NK-92 (cell line): ENCODE results near the gene PPP1R11.
"Not testable (repeated sequence)": the region's sequence is repeated elsewhere in the genome, so short reads cannot be mapped to it uniquely, and the experiment has no call there.

Source experiments
- DNase-seq: peaks from one replicate; lab custom pipeline; 2025; ENCODE audit not compliant: unreplicated experiment; lab: John Stamatoyannopoulos, UW

PPP1R11 gene, protein sequence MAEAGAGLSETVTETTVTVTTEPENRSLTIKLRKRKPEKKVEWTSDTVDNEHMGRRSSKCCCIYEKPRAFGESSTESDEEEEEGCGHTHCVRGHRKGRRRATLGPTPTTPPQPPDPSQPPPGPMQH

DNA sequence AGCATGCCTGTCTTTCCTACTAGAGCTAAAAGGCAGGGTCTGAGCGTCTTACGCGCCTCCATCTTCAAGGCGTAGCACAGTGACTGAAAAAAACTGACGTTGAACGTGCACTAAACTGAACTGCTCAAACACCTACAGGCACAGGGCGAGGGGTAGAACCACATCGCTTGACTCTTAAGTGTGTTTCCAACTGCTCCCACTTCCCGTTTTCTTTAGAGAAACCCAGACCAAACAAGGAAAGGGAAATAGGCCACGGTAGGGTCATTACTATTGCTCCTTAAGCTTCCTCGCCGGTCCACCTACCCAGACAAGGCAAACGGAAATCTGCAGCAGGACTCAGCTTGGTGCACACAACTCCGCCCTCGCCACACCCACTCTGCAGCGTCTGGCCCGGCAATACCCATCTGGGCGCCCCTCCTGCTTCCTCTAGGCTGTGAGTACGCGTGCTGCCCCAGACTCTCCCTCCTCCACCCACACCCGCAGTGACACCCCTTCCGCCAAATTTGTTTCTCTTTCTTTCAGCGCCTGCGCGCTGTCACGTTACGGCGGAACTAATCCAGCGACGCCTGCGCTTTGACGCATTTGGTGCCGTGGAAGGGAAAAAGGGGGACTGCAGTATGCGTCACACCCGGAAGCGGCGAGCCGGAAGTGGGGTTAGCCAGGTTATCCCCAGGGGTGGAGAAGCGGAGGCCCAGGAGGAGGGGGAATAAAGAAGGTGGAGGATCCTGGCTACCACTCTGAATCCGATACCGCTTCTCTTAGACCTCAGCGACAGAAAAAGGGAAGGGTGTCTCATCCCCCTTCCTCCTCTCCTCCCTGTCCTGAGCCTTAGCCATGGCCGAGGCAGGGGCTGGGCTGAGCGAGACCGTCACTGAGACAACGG is at the start of gene PPP1R11:
TSS of gene PPP1R11 (plus strand) at position 622 of the 883 bp plus-strand sequence. CDS start at position 835, 213 bp downstream.
- peak; percentile 95 for DNase-seq

DNA sequence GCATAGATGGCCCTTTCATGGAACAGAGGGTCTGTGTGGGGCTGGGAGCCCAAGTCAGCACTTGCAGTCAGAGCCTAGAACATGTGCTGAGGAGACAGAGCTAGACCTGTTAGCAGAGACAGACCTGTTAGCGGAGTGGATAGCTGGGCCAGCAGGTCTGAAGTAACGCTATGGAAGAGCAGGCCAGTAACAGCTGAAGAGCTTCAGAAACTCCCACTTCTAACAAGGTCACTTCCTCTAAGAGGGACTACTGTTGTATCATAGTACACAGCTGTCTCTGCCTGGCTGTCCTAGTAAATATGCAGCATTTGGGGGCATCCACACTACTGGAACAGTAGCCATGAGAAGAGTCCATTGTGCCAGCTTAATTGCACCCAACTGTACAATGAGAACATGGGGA is 47.2 kb upstream of the PPP1R11 start:
- DNase-seq, result no peak

DNA sequence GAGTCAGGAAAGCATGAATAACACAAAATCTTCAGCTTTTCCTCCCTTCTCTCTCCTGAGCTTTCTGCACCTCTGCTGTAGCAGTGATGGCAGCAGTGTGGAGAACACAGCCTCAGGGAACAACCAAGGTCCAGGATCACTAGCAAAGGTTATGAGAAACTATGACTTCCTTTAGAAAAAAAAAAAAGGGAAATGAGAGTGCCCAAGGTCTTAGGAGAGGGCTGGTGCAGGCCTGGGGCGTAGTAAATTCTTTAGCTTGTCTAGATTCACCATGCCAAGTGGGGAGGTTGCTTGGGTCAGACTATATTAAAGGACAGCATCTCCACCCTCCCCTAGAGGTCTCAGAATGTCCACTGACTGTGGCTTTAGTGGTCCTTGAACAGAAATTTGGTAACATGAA is 46.4 kb upstream of the PPP1R11 start:
- no peak for DNase-seq

DNA sequence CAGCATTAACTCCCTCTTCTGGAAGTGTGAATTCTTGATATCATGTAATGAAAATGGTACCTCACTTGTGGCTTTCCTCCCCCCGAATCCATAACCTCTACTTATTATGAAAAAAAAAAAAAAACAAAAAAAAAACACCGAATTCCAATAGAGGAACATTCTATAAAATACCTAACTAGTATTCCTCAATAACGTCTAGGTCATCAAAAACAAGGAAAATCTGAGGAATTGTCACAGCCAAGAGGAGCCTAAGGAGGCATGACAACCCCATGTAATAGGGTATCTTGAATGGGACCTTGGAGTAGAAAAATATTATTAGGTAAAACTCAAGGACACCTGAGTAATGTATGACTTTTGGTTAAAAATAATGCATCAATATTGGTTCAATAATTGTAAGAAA is 44.8 kb upstream of the PPP1R11 start:
- no peak for DNase-seq

DNA sequence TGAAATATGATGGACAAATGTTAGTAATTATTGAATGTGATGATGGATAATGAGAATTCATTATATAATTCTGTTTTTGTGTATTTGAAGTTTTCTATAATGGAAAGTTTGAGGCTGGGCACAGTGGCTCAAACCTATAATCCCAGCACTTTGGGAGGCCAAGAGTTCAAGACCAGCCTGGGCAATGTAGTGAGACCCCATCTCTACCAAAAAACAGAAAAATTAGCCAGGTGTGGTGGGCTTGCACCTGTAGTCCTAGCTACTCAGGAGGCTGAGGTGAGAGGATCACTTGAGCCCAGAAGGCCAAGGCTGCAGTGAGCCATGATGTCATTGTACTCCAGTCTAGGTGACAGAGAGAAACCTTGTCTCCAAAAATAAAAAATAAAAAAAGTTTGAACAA is 44.3 kb upstream of the PPP1R11 start:
- not testable (repeated sequence) for DNase-seq

DNA sequence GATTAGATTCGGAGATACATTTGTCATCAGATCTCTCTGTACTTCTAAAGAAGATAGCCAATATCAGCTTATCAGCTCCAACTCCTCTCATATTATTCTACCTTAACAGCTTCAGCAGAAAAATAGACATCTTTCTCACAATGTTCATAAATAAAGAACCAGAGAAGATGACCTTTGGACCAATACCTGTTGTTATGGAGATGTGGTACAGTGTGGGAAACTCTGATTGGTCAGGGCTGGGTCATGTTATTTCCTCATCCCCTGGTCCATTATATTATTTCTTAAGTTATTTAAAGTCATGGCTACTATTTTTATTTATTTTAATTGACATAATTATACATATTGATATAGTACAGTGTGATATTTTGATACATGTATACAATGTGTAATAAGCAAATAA is 41.8 kb upstream of the PPP1R11 start:
- no peak for DNase-seq

DNA sequence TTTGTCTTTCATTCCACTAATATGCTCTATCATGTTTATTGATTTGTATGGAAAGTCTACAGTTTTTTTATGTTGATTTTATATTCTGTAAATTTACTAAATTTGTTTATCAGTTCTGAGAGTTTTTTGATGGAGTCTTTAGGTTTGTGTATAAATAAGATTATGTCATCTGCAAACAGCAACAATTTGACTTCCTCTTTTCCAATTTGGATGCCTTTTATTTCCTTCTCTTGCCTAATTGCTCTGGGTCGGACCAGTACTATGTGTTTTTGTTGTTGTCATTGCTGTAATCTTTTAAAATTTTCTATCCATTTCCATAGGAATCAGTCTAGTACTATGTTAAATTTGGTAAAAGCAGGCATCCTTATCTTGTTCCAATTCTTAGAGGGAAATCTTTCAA is 37.4 kb upstream of the PPP1R11 start:
- DNase-seq, result no peak

DNA sequence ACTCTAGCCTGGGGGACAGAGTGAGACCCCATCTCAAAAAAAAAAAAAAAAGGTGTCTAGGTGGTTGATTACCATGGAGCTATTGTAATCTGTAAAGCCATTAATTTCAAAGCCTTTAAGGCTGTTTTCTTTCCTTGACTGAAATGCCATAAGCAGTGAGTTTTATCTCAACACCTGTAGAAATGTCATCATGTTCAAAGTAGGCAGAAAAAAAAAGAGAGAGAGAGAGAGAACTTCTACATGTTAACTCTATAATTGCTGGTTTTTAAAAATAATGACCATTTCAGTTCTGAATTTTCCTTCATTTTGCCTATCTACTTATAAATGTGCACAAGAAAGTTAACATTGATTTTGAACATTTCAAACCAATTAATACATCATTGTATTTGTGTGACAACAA is 35.6 kb upstream of the PPP1R11 start:
- no peak for DNase-seq

DNA sequence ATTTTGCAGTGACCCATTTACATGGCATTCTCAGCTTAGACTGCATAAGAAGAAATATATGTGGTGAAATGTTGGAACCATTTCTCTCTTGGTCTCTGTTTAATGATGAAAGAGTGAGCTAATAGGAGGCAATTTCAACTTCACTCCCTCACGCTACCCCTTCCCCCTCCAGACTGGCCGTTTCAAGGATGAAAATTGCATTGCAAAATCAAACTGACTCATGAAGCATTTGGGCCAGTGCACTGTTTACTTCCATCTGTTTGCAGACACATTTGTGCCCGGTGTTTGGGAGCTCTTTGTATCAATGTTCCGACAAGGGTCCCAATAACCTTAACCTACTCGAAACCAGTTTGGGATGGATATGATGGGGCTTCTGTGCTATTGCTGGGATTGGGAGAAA is 33.6 kb upstream of the PPP1R11 start:
- not testable (repeated sequence) for DNase-seq

DNA sequence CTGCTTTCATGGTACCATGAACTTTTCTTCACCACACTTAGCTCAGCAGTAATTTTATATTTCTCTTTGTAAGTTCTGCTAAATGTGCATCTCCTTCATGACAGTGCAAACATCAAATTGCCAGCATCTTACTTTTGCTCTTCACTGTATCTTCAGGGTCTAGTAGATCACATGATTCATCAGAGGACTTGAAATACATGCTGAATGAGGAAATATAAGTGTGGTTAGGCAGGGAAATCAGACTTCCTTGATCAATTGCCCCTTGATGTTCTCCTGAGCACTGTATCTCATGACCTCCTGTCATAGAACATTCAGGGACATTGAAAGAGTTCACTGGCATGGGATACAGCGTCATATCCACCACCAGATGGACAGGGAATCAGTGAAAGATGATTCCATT is 31.2 kb upstream of the PPP1R11 start:
- no peak for DNase-seq

DNA sequence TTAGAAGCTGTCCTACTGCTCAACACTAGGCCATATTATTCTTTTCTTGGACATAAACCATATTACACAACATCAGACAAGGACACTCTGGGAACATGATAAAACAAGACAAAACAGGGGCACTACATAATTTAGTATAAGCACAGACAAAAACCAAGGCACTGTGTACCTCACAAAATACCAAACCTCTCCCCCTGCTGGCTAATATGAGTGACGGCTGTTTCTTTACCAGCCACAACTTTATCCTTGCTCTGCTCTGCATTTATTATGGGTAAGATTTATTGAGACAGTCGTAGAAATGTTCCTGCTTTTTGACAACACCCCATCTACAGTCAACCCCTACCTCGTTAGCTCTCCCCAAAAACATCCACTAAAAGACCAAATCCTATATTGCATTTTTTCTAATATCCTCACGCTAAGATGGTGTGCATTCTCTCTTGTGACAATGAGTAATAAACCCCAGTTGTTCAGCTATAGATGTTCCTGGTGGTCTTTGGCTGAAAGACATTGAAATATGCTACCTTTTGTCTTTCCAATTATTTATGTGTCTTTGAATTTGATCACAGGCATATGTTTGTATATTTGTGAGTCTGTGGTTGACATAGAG is 29.7 kb upstream of the PPP1R11 start:
- no peak for DNase-seq

DNA sequence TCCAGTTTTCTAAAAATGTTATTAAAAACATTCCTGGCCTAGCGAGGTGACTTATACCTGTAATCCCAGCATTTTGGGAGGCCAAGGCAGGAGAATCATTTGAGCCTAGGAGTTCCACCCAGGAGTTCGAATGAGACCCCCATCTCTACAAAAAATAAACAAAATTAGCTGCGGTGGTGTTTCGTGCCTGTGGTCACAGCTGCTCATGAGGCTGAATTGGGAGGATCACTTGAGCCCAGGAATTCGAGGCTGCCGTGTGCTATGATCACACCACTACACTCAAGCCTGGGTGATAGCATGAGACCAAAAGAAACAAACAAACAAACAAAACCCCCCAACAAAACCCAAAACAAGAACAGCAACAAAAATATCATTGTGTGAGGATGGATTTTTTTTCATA is 25.8 kb upstream of the PPP1R11 start:
- no peak for DNase-seq

DNA sequence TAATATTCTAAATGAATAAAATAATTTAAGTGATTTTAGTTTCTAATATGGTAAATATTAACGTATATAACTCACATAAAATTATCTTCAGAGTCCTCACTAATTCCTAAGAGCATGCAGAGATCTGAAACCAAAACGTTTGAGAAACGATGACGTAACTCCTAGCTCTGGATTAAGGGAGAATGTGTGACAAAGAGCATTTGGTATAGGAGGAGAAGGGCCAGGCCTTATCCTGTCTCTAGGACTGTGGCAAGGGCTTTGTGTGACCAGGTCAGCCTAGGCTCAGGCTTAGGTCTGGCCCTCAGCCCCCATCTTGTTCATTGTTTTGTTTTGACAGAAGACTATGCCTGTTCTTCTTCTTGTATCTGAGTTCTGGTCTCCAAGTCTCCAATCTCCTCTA is 25.2 kb upstream of the PPP1R11 start:
- DNase-seq, result no peak

DNA sequence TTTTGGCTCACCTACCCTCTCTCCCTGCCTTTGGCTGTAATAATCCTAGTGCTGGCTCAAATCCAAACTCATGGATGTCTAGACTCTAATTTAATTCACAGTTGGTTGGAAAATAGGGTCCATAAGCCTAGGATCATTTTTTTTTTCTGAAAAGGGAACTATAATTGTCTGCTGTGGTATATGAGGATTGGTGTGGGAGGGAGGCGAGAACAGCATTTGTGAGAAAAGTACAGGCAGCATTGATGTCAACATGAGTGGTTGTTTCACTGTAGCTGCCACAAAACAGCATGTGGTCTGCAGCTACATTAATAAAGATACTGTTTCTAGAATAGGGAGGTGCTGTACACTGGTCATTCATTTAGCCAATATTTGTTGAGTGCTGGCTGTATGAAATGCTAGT is 24.5 kb upstream of the PPP1R11 start:
- DNase-seq, result no peak

DNA sequence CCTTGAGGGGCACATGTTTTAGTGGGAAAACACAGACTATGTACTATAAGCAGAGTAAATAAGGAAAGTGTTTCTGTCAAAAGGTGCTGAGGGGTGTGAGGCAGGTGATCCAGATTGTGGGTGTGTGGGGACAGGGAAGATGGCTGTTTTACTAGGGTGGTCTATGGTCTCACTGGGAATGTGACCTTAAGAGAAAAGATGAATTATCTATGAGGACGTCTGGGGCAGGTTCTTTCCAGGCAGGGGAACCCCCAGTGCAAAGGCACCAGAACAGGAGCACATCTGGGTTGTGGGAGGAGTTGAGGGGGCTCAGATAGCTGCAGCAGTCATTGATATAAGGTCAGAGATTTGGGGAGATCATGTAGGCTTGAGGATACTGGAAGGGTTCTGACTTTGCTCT is 24.1 kb upstream of the PPP1R11 start:
- no peak for DNase-seq

DNA sequence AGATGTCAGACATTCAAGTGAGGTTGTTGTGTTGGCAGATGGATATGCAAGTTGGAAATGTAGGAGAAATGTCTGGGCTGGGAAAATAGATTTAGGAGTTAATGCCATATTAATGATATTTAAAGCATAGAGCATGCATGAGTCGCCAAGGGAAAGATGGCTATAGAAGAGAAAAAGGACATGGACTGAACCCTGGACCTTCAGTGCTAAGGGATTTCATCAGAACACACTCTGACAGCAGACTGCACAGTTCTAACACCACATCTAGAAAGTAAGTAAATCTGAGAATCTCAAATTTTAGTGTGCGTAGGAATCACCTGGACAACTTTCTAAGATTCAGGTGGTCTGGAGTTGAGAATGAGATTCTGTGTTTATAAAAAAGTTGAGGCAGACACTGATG is 23.3 kb upstream of the PPP1R11 start:
- no peak for DNase-seq

DNA sequence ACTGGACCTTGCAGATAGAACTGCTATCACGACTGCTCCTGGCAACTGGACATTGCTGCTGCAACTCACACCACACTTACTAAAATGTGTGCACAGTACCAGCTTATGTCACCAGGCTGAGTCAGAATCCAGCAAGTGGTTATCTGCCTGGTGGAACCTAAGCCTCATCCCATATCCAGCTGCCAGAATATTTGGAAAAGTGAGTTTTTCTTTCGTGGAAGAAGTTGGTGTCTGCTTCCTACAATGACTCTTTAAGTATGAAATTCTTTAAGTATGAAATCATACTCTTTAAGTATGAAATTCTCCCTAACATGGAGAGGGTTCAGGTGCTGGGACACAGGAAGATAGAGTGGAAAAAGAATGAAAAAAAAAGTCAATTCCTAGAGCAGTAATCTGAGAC is 22.4 kb upstream of the PPP1R11 start:
- DNase-seq, result no peak

DNA sequence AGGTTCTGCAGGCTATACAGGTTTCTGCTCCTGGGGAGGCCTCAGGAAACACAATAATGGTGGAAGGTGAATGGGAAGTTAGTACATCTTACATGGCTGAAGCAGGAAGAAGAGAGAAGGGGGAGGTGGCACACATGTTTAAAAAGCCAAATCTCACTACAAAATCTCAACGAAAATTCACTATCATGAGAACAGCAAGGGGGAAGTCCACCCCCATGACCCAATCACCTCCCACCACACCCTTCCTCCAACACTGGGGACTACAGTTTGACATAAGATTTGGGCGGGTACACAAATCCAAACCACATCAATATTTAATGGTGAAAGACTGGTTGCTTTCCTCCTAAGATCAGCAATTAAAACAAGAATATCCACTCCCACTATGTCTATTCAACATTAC is 19.8 kb upstream of the PPP1R11 start:
- DNase-seq, result no peak

DNA sequence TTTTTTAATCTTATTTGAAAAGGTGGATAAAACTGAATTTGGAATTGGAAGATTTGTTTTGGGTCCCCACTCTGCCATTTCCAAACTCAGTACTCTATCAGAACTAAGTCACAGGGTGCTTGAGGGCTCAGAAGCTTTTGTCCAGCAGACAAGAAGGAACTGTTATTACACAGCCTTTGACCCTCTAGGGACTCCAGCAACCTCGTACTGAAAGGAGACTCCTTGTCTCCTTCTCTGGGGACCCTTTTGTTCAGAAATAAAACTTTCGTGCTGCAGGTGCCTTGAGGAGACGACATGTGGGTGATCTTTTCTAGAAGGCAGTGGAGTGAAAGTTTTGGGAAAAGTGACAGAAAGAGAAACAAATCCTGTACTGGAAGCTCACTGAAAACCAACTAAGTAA is 13.3 kb upstream of the PPP1R11 start:
- DNase-seq, result no peak

DNA sequence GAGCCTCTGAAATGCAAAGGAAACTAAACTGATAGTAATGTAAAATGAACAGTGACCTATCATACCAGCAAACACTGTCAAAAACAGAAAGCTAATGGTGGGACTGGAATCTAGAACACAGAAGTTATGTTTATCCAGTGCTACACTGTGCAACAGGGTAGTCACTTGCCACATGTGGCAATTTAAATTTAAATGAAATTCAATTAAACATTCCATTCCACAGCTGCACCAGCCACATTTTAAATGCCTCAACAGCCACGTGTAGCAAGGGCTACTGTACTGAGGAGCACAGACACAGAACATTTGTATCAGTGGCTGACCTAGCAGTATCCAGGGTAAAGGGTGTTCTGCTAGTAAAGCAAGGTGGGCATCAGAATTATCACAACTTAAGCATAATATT is 11.5 kb upstream of the PPP1R11 start:
- DNase-seq, result no peak

DNA sequence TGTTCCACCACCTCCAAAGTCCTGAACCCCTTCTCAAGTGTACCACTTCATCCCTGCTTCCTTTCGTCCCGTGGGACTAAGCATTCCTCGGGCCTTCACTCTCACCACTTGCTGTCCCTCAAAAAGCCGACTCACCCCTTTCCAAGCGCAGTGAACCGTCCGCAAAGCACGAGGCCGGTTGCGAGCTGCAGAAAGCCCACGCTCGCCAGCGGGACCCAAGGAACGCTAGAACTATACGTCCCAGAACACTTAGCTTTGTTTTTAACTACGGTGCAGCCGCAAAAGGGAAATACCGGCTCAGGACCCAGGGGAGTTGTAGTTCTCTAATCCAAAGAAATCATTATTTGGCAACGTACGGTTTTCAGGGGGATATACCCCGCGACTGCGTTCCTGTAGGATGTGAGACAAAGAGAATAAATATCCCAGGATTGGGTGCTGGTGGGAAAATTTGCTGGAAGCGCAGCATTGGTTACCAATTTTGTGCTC is 6.3 kb upstream of the PPP1R11 start:
- no peak for DNase-seq
